Naive thymus-derived CD4-positive, alpha-beta T cell (primary cell): Measurements from ENCODE around the gene TSHZ1. TPM values are rescaled to one million over a fixed set of nuclear protein-coding genes. Genes with fewer than 3 reads are reported as not detected.

Experiments
- ATAC-seq: fragments of 150-1000 bp; cut with Tn5 transposase; 2 replicates; pipeline ENCODE4 v1.10.0; 2021; ENCODE audit warnings: mild to moderate bottlenecking, moderate library complexity
- CTCF ChIA-PET: fragments of 350-600 bp; sonication (Branson Sonifier 250); formaldehyde crosslinking; loops from one replicate; lab custom pipeline; 2021; ENCODE audit warnings: antibody characterized with exemption; lab: Charles Lee
- POLR2A ChIA-PET: fragments of 350-600 bp; sonication (Branson Sonifier 250); formaldehyde crosslinking; loops from one replicate; lab custom pipeline; 2021; ENCODE audit warnings: antibody characterized with exemption, inconsistent platforms; lab: Charles Lee
- DNase-seq, 9 donors: peaks; one replicate each; pipeline versions ENCODE4 v3.0.0 to v3.0.0-alpha.2; 2020 to 2022; ENCODE audit warnings: mixed read lengths in 1 of 9
- H3K27ac ChIP-seq: one replicate; pipeline ENCODE4 v1.7.0; 2013; ENCODE audit warnings: mild to moderate bottlenecking, low read depth, low read length, moderate library complexity
- H3K27me3 ChIP-seq, 2 donors: one replicate each; pipeline ENCODE4 v1.7.0; 2013; ENCODE audit warnings: low read length in 2 of 2, mild to moderate bottlenecking in 2 of 2, moderate library complexity in 2 of 2; ENCODE audit not compliant: control insufficient read depth in 2 of 2, insufficient read depth in 2 of 2
- H3K36me3 ChIP-seq, 3 experiments: 1 replicate in 2 of 3; 2 replicates in 1 of 3; pipeline ENCODE4 v1.7.0; 2013; ENCODE audit warnings: low read length in 3 of 3, mild to moderate bottlenecking in 3 of 3, moderate library complexity in 1 of 3; ENCODE audit not compliant: insufficient read depth in 3 of 3, control insufficient read depth in 2 of 3
- H3K4me1 ChIP-seq, 2 donors: one replicate each; pipeline ENCODE4 v1.7.0; 2013; ENCODE audit warnings: low read length in 2 of 2, mild to moderate bottlenecking in 2 of 2, moderate library complexity in 1 of 2; ENCODE audit not compliant: control insufficient read depth in 2 of 2, insufficient read depth in 2 of 2
- H3K4me3 ChIP-seq: 2 replicates; pipeline ENCODE4 v1.7.0; 2013; ENCODE audit warnings: mild to moderate bottlenecking, low read length
- H3K9me3 ChIP-seq, 3 experiments: 1 replicate in 2 of 3; 2 replicates in 1 of 3; pipeline ENCODE4 v1.7.0; 2013; ENCODE audit warnings: low read length in 3 of 3; ENCODE audit not compliant: control insufficient read depth in 2 of 3
- H3K27ac Mint-ChIP-seq, 9 donors: one replicate each; pipeline ENCODE4 v1.8.0; 2020 to 2022; ENCODE audit warnings: mixed read lengths in 9 of 9, mild to moderate bottlenecking in 8 of 9, moderate library complexity in 5 of 9, inconsistent platforms in 2 of 9
- H3K27me3 Mint-ChIP-seq, 5 donors: one replicate each; pipeline ENCODE4 v1.8.0; 2021 to 2022; ENCODE audit warnings: mixed read lengths in 5 of 5, mild to moderate bottlenecking in 1 of 5
- H3K36me3 Mint-ChIP-seq, 5 donors: one replicate each; pipeline ENCODE4 v1.8.0; 2020 to 2022; ENCODE audit warnings: mixed read lengths in 5 of 5, mild to moderate bottlenecking in 3 of 5, inconsistent platforms in 1 of 5
- H3K4me1 Mint-ChIP-seq, 7 donors: one replicate each; pipeline ENCODE4 v1.8.0; 2020 to 2022; ENCODE audit warnings: mixed read lengths in 7 of 7, mild to moderate bottlenecking in 3 of 7, inconsistent platforms in 1 of 7
- H3K4me3 Mint-ChIP-seq, 10 donors: one replicate each; pipeline ENCODE4 v1.8.0; 2020 to 2022; ENCODE audit warnings: mild to moderate bottlenecking in 10 of 10, mixed read lengths in 10 of 10, moderate library complexity in 6 of 10, inconsistent platforms in 2 of 10
- H3K9me3 Mint-ChIP-seq, 11 donors: one replicate each; pipeline ENCODE4 v1.8.0; 2020 to 2022; ENCODE audit warnings: mixed read lengths in 11 of 11, mild to moderate bottlenecking in 4 of 11, inconsistent platforms in 1 of 11, moderate library complexity in 1 of 11
- intact Hi-C, 2 donors: fragments of 100-400 bp; cut with micrococcal nuclease; formaldehyde crosslinking; loops; one replicate each; pipeline ENCODE4 v1.15.1; 2023
- polyA plus RNA-seq, 2 donors: library from polyadenylated mRNA; unstranded; fragments of 300-500 nt; fragmentation: Illumina TruSeq; gene quantifications; one replicate each; pipeline ENCODE4 v1.2.3, GENCODE V29; 2021
- total RNA-seq, 6 experiments: library from RNA in 5 of 6; stranded (reverse) in 5 of 6; gene quantifications; 1 replicate in 5 of 6; 2 replicates in 1 of 6; pipeline ENCODE4 v1.2.3 and lab custom pipeline; 2021 to 2026

TSHZ1 gene
- total and polyA plus RNA-seq, 7 experiments from 2014 or later: 4.5 to 33.5 (median 23.4) TPM

DNA sequence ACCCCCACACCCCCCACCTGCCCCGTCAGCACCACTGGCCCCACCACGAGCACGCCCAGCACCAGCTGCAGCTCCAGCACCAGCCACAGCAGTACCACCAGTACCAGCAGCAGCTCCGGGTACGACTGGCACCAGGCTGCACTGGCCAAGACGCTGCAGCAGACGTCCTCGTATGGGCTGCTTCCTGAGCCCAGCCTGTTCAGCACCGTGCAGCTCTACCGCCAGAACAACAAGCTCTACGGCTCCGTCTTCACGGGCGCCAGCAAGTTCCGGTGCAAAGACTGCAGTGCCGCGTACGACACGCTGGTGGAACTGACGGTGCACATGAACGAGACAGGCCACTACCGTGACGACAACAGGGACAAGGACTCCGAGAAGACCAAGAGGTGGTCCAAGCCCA lies 75.3 kb downstream of the TSHZ1 start:
- no peaks in the 10 kb centered on the region for H3K27me3 ChIP-seq
- no peak overlapping the region for H3K27ac ChIP-seq
- Mint-ChIP-seq H3K4me3 (no peak overlapping the region), H3K36me3 (peaks cover 4 to 66% (median 35%) of the 10 kb centered on the region in 5 donors), H3K4me1 (peaks cover 0 to 25% (median 14%) of the 10 kb centered on the region in 7 donors), H3K27me3 (no peaks in the 10 kb centered on the region), H3K9me3 (peaks cover 0 to 4% (median 0%) of the 10 kb centered on the region in 11 donors), H3K27ac (no peak overlapping the region)
- peaks cover 0 to 42% (median 7%) of the 10 kb centered on the region in 3 experiments for H3K36me3 ChIP-seq
- CTCF ChIA-PET: interaction anchor here (0.6 kb wide), 1 partner anchor 783 kb away, joined by 4 read pairs; no protein-coding TSS in a partner anchor
- H3K4me3 ChIP-seq: no peak overlapping the region
- intact Hi-C loops: no loop called here
- no peaks in the 10 kb centered on the region for H3K4me1 ChIP-seq
- no peaks in the 10 kb centered on the region for H3K9me3 ChIP-seq
- POLR2A ChIA-PET: no interaction called here
- DNase-seq (no peak), ATAC-seq (no peak)

DNA sequence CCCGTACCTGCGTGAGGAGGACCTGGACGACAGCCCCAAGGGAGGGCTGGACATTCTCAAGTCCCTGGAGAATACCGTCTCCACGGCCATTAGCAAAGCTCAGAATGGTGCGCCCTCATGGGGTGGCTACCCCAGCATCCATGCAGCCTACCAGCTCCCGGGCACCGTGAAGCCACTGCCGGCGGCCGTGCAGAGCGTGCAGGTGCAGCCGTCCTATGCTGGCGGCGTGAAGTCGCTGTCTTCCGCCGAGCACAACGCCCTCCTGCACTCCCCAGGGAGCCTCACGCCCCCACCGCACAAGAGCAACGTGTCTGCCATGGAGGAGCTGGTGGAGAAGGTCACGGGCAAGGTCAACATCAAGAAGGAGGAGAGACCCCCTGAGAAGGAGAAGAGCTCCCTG lies 76.4 kb downstream of the TSHZ1 start:
- Histone ChIP-seq H3K27ac (no peak overlapping the region), H3K27me3 (no peaks in the 10 kb centered on the region), H3K4me1 (no peaks in the 10 kb centered on the region), H3K4me3 (no peak overlapping the region), H3K9me3 (no peaks in the 10 kb centered on the region), H3K36me3 (peaks cover 0 to 42% (median 7%) of the 10 kb centered on the region in 3 experiments)
- ChIA-PET CTCF (no interaction called here), POLR2A (interaction anchor here (1.0 kb wide), 1 partner anchor 71 kb away, joined by 3 read pairs; no protein-coding TSS in a partner anchor)
- Mint-ChIP-seq H3K27ac (no peak overlapping the region), H3K4me1 (peaks cover 0 to 22% (median 8%) of the 10 kb centered on the region in 7 donors), H3K36me3 (peaks cover 4 to 62% (median 34%) of the 10 kb centered on the region in 5 donors), H3K27me3 (no peaks in the 10 kb centered on the region), H3K9me3 (peaks cover 0 to 4% (median 0%) of the 10 kb centered on the region in 11 donors), H3K4me3 (no peak overlapping the region)
- intact Hi-C loops: no loop called here
- no peak for ATAC-seq
- no peak for DNase-seq

DNA sequence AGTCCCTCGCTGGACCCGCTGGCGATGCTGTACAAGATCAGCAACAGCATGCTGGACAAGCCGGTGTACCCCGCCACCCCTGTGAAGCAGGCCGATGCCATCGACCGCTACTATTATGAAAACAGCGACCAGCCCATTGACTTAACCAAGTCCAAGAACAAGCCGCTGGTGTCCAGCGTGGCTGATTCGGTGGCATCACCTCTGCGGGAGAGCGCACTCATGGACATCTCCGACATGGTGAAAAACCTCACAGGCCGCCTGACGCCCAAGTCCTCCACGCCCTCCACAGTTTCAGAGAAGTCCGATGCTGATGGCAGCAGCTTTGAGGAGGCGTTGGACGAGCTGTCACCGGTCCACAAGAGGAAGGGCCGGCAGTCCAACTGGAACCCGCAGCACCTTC lies 77.1 kb downstream of the TSHZ1 start:
- no peaks in the 10 kb centered on the region for H3K27me3 Mint-ChIP-seq
- Histone ChIP-seq H3K27ac (no peak overlapping the region), H3K36me3 (peaks cover 0 to 42% (median 7%) of the 10 kb centered on the region in 3 experiments), H3K27me3 (no peaks in the 10 kb centered on the region), H3K4me3 (no peak overlapping the region), H3K4me1 (no peaks in the 10 kb centered on the region), H3K9me3 (no peaks in the 10 kb centered on the region)
- CTCF ChIA-PET: no interaction called here
- H3K4me3 Mint-ChIP-seq: peak overlapping the region in 1 of 10 donors; percentile 34
- H3K27ac Mint-ChIP-seq: no peak overlapping the region
- H3K9me3 Mint-ChIP-seq: peaks cover 0 to 4% (median 0%) of the 10 kb centered on the region in 11 donors
- POLR2A ChIA-PET: no interaction called here
- H3K36me3 Mint-ChIP-seq: peaks cover 4 to 57% (median 29%) of the 10 kb centered on the region in 5 donors
- DNase-seq (no peak), ATAC-seq (no peak)
- peaks cover 0 to 16% (median 7%) of the 10 kb centered on the region in 7 donors for H3K4me1 Mint-ChIP-seq
- intact Hi-C loops: no loop called here

DNA sequence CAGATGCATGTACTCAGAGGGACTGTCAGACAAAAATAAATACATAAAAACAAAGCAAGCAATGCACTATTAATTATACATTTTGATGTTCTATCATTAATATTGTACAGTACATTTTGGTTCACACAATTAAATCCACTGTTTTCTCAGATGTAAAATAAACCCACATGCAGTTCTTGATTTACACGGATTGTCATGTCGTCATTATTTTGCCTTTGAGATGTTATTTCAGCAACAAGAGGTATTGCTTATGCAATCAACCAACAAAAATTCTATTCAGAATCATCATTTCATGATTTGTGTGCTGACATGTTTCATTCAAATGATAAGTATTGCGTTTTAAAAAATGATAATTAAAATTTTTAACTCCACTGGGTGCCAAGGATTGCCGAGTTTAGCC lies 79.2 kb downstream of the TSHZ1 start:
- CTCF ChIA-PET: no interaction called here
- H3K4me3 ChIP-seq: no peak overlapping the region
- H3K27me3 ChIP-seq: no peaks in the 10 kb centered on the region
- intact Hi-C loops: no loop called here
- ATAC-seq (no peak), DNase-seq (no peak)
- Mint-ChIP-seq H3K36me3 (peaks cover 4 to 45% (median 18%) of the 10 kb centered on the region in 5 donors), H3K4me1 (peaks cover 0 to 13% (median 5%) of the 10 kb centered on the region in 7 donors), H3K4me3 (no peak overlapping the region), H3K27ac (no peak overlapping the region), H3K9me3 (peaks cover 0 to 4% (median 0%) of the 10 kb centered on the region in 11 donors), H3K27me3 (no peaks in the 10 kb centered on the region)
- H3K36me3 ChIP-seq: peaks cover 0 to 40% (median 7%) of the 10 kb centered on the region in 3 experiments
- no peak overlapping the region for H3K27ac ChIP-seq
- POLR2A ChIA-PET: no interaction called here
- H3K9me3 ChIP-seq: no peaks in the 10 kb centered on the region
- H3K4me1 ChIP-seq: no peaks in the 10 kb centered on the region

DNA sequence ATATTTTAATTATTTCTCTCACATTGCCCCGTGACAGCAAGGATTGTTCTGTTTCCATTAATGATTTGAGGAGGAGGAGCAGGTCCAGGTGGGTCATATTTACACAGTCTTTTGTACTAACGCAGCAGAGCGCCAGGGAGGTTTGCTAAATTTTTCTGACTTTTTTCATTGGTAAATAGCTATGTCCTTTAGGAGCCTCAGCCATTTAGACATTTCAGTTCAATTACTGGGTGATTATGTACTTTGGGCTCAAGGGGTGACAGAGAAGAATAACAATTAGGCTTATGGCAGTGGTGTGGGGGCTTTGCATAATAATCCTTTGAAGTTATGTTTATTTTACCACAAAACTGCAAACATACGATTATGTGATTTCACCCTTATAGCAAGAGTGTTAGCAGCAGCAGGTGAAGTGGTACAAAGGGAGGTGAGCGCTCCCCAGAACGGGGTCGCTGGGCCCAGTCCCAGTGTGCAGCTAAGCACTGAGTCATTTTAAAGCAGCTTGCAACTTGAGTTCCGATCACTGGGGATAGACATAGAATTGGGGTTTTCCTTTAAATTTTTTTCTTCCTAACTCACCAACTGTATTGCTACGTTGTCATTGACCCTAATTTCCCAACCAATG lies 80.3 kb downstream of the TSHZ1 start:
- Mint-ChIP-seq H3K9me3 (no peaks in the 10 kb centered on the region), H3K4me3 (no peak overlapping the region), H3K27ac (no peak overlapping the region), H3K36me3 (peaks cover 2 to 36% (median 9%) of the 10 kb centered on the region in 5 donors), H3K27me3 (peaks cover 0 to 2% (median 0%) of the 10 kb centered on the region in 5 donors), H3K4me1 (peaks cover 0 to 8% (median 5%) of the 10 kb centered on the region in 7 donors)
- ATAC-seq: no peak
- Histone ChIP-seq H3K4me3 (no peak overlapping the region), H3K27ac (no peak overlapping the region), H3K27me3 (no peaks in the 10 kb centered on the region), H3K36me3 (peaks cover 0 to 30% (median 7%) of the 10 kb centered on the region in 3 experiments), H3K9me3 (no peaks in the 10 kb centered on the region), H3K4me1 (no peaks in the 10 kb centered on the region)
- CTCF ChIA-PET: no interaction called here
- no peak for DNase-seq
- POLR2A ChIA-PET: no interaction called here
- intact Hi-C loops: no loop called here

DNA sequence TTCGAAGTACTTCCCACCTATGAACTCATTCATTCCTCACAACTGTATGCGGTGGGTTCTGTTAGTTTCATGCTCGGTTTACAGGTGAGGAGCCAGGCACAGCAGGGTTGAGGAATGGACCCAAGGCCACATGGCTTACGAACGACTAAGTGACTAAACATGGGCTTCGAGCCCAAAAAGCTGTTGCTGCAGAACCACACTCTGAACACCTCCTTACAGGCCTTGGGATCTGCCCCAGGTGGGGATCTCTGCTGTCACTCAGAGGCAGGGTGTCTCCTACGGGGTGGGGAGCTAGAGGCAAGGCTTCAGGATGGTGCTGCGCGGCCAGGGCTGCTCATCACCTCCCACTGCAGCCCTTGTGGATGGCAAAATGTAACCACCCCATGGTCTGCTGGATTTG lies 80.9 kb downstream of the TSHZ1 start:
- Mint-ChIP-seq H3K27me3 (peaks cover 0 to 2% (median 0%) of the 10 kb centered on the region in 5 donors), H3K36me3 (peaks cover 2 to 30% (median 9%) of the 10 kb centered on the region in 5 donors), H3K27ac (peak overlapping the region in 1 of 9 donors; percentile 49), H3K9me3 (no peaks in the 10 kb centered on the region), H3K4me1 (peaks cover 0 to 8% (median 5%) of the 10 kb centered on the region in 7 donors), H3K4me3 (no peak overlapping the region)
- Histone ChIP-seq H3K27ac (no peak overlapping the region), H3K9me3 (no peaks in the 10 kb centered on the region), H3K4me1 (no peaks in the 10 kb centered on the region), H3K27me3 (no peaks in the 10 kb centered on the region), H3K4me3 (no peak overlapping the region), H3K36me3 (peaks cover 0 to 23% (median 7%) of the 10 kb centered on the region in 3 experiments)
- no peak for DNase-seq
- intact Hi-C loops: no loop called here
- POLR2A ChIA-PET: no interaction called here
- CTCF ChIA-PET: no interaction called here
- ATAC-seq: no peak
